PC-9 (cell line): ENCODE measurements around the gene VCL. TPM values are rescaled to one million over a fixed set of nuclear protein-coding genes. Genes with fewer than 3 reads are reported as not detected.

Experiments used
- BruUV-seq: library from RNA; stranded (reverse); fragments of 400-500 nt; replicated peaks from 2 replicates; lab custom pipeline; 2021; lab: Mats Ljungman, UMichigan
- CTCF ChIA-PET: fragments of 300-600 bp; sonication (Branson Sonifier 250); formaldehyde crosslinking; loops from one replicate; lab custom pipeline; 2022; ENCODE audit warnings: antibody characterized with exemption; lab: Charles Lee
- POLR2A ChIA-PET: fragments of 300-600 bp; sonication (Branson Sonifier 250); formaldehyde crosslinking; loops from one replicate; lab custom pipeline; 2022; ENCODE audit warnings: antibody characterized with exemption; ENCODE audit not compliant: unreplicated experiment; lab: Charles Lee
- DNase-seq, 2 experiments: peaks; one replicate each; pipeline versions ENCODE4 v3.0.0 to v3.0.0-alpha.2; 2015 to 2022; ENCODE audit warnings: mixed read lengths in 1 of 2
- H2AFZ ChIP-seq: fragments of 200-600 bp; sonication (generic); 2 replicates; pipeline ENCODE4 v1.8.1; 2017; ENCODE audit warnings: antibody characterized with exemption
- H3F3A ChIP-seq: fragments of 200-600 bp; sonication (generic); 2 replicates; pipeline ENCODE4 v1.8.1; 2017; ENCODE audit warnings: antibody characterized with exemption, mild to moderate bottlenecking, low read depth; ENCODE audit not compliant: insufficient read depth
- H3K27ac ChIP-seq: fragments of 200-600 bp; sonication (generic); 2 replicates; pipeline ENCODE4 v1.6.1; 2016; ENCODE audit warnings: mixed run types
- H3K27me3 ChIP-seq: fragments of 200-600 bp; sonication (generic); 2 replicates; pipeline ENCODE4 v1.6.1; 2016; ENCODE audit warnings: low read depth, mixed run types; ENCODE audit not compliant: insufficient read depth
- H3K36me3 ChIP-seq: fragments of 200-600 bp; sonication (generic); 2 replicates; pipeline ENCODE4 v1.6.1; 2016; ENCODE audit warnings: low read depth, mixed run types
- H3K4me1 ChIP-seq: fragments of 200-600 bp; sonication (generic); replicated peaks from 2 replicates; pipeline ENCODE4 v1.6.1; 2016; ENCODE audit warnings: mixed run types; ENCODE audit not compliant: insufficient read depth
- H3K4me2 ChIP-seq: fragments of 200-600 bp; sonication (generic); 2 replicates; pipeline ENCODE4 v1.6.1; 2017; ENCODE audit warnings: mixed run types
- H3K4me3 ChIP-seq: fragments of 200-600 bp; sonication (generic); 2 replicates; pipeline ENCODE4 v1.6.1; 2016; ENCODE audit warnings: mixed run types
- H3K79me2 ChIP-seq: fragments of 200-600 bp; sonication (generic); 2 replicates; pipeline ENCODE4 v1.6.1; 2017; ENCODE audit warnings: low read depth, mixed run types
- H3K9me2 ChIP-seq: fragments of 200-600 bp; sonication (generic); 2 replicates; pipeline ENCODE4 v1.8.1; 2017; ENCODE audit warnings: mild to moderate bottlenecking; ENCODE audit not compliant: insufficient read depth
- H3K9me3 ChIP-seq: fragments of 200-600 bp; sonication (generic); 2 replicates; pipeline ENCODE4 v1.8.1; 2016; ENCODE audit warnings: low read depth; ENCODE audit not compliant: insufficient read depth
- H4K20me1 ChIP-seq: fragments of 200-600 bp; sonication (generic); 2 replicates; pipeline ENCODE4 v1.8.1; 2017; ENCODE audit not compliant: insufficient read depth
- EZH2 ChIP-seq: fragments of 200-600 bp; sonication (generic); IDR thresholded peaks from 2 replicates; pipeline ENCODE4 v1.8.0; 2017; ENCODE audit warnings: antibody characterized with exemption, low read depth
- intact Hi-C: fragments of 100-400 bp; cut with micrococcal nuclease; formaldehyde crosslinking; loops from one replicate; pipeline ENCODE4 v1.10.0; 2022; ENCODE audit not compliant: unreplicated experiment
- total RNA-seq: library from RNA; stranded (reverse); gene quantifications from 2 replicates; pipeline ENCODE4 v1.2.3, GENCODE V29; 2021
- TF ChIP-seq, protein P1 (sequence below): fragments of 200-600 bp; sonication (generic); conservative IDR thresholded peaks from 2 replicates; pipeline ENCODE4 v1.6.1; 2017; ENCODE audit warnings: mixed run types, antibody characterized with exemption, mild to moderate bottlenecking, moderate library complexity

VCL gene
- total RNA-seq, 1 experiment from 2014 or later = 208 TPM

- H3K27ac ChIP-seq = peak overlapping the region; percentile 70
- DNase-seq = no peak
- H3K9me2 ChIP-seq = no peaks in the 10 kb centered on the region
- no peaks in the 10 kb centered on the region for H4K20me1 ChIP-seq
- H3K9me3 ChIP-seq = no peaks in the 10 kb centered on the region
- H3F3A ChIP-seq = 0 out of 2 replicates have a peak, but pooled peaks cover 4% of the 10 kb centered on the region
- no peak for TF ChIP-seq EZH2
- TF ChIP-seq, protein P1, sequence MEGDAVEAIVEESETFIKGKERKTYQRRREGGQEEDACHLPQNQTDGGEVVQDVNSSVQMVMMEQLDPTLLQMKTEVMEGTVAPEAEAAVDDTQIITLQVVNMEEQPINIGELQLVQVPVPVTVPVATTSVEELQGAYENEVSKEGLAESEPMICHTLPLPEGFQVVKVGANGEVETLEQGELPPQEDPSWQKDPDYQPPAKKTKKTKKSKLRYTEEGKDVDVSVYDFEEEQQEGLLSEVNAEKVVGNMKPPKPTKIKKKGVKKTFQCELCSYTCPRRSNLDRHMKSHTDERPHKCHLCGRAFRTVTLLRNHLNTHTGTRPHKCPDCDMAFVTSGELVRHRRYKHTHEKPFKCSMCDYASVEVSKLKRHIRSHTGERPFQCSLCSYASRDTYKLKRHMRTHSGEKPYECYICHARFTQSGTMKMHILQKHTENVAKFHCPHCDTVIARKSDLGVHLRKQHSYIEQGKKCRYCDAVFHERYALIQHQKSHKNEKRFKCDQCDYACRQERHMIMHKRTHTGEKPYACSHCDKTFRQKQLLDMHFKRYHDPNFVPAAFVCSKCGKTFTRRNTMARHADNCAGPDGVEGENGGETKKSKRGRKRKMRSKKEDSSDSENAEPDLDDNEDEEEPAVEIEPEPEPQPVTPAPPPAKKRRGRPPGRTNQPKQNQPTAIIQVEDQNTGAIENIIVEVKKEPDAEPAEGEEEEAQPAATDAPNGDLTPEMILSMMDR = no peak
- H3K79me2 ChIP-seq = peaks cover 92% of the 10 kb centered on the region
- no peaks in the 10 kb centered on the region for H3K27me3 ChIP-seq
- intact Hi-C loops = loop anchor here (1.0 kb wide), 4 partner anchors 24 to 280 kb away; no protein-coding TSS in a partner anchor
- TSS peak; percentile 62 for BruUV-seq
- H3K4me3 ChIP-seq = peak overlapping the region; percentile 93
- CTCF ChIA-PET = no interaction called here
- H2AFZ ChIP-seq = peak overlapping the region; percentile 90
- peaks cover 26% of the 10 kb centered on the region for H3K4me1 ChIP-seq
- peak overlapping the region; percentile 100 for H3K4me2 ChIP-seq
- H3K36me3 ChIP-seq = no peaks in the 10 kb centered on the region; the same call in 1 of the 2 replicates
- POLR2A ChIA-PET = interaction anchor here (0.7 to 0.9 kb wide), 2 partner anchors 23 to 82 kb away, joined by 3 read pairs; no protein-coding TSS in a partner anchor
Measured at GRCh38 chr10:74151879-74152722, 154.2 kb downstream of the VCL start.

DNA sequence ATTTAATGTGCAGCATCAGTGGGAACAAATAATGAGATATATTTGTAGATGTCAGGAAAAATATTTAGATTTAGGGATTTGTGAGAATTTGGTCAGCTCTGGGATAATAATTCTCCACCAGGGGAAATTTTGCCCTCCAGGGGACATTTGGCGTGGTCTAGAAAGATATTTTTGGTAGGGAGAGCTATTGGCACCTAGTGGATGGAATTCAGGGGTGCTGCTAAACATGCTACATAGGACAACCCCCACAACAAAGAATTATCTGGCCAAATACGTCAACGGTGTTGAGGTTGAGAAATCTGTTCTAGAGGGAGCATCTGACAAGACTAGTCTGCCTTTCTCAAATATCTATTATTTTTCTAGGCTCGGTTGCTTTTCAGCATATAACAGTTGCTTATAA lies 155.2 kb downstream of the VCL start:
- Histone ChIP-seq H3K4me2 (peak overlapping the region; percentile 100), H3F3A (0 out of 2 replicates have a peak, but pooled peaks cover 4% of the 10 kb centered on the region), H3K27me3 (no peaks in the 10 kb centered on the region), H3K9me3 (no peaks in the 10 kb centered on the region), H3K79me2 (peaks cover 92% of the 10 kb centered on the region), H3K27ac (0 out of 2 replicates have a peak overlapping the region, but pooled peaks have one; percentile 70), H4K20me1 (no peaks in the 10 kb centered on the region), H3K4me3 (peak overlapping the region; percentile 93; the same call in 1 of the 2 replicates), H3K4me1 (peaks cover 26% of the 10 kb centered on the region), H2AFZ (no peak overlapping the region), H3K36me3 (no peaks in the 10 kb centered on the region; the same call in 1 of the 2 replicates), H3K9me2 (no peaks in the 10 kb centered on the region)
- BruUV-seq = no TSS peak
- DNase-seq = peak in 1 of 2 experiments; percentile 44
- TF ChIP-seq, protein P1 = peak; percentile 48; the same call in 1 of the 2 replicates
- TF ChIP-seq EZH2 = no peak
- CTCF ChIA-PET = no interaction called here
- POLR2A ChIA-PET = interaction anchor here (0.9 kb wide), 1 partner anchor 22 kb away, joined by 3 read pairs; no protein-coding TSS in a partner anchor
- intact Hi-C loops = no loop called here

GRCh38 chr10:74153676-74154075 lies 155.8 kb downstream of the VCL start:
- no peak for DNase-seq
- H3K4me1 ChIP-seq = peaks cover 26% of the 10 kb centered on the region
- peak overlapping the region; percentile 100 for H3K4me2 ChIP-seq
- intact Hi-C loops = no loop called here
- BruUV-seq = no TSS peak
- no peak overlapping the region for H2AFZ ChIP-seq
- CTCF ChIA-PET = no interaction called here
- POLR2A ChIA-PET = no interaction called here
- H3K27me3 ChIP-seq = no peaks in the 10 kb centered on the region
- H3K36me3 ChIP-seq = no peaks in the 10 kb centered on the region; the same call in 1 of the 2 replicates
- H3K27ac ChIP-seq = no peak overlapping the region
- H3K79me2 ChIP-seq = peaks cover 92% of the 10 kb centered on the region
- TF ChIP-seq, protein P1 = no peak
- TF ChIP-seq EZH2 = no peak
- no peaks in the 10 kb centered on the region for H3K9me3 ChIP-seq
- H4K20me1 ChIP-seq = no peaks in the 10 kb centered on the region
- H3K9me2 ChIP-seq = no peaks in the 10 kb centered on the region
- no peak overlapping the region for H3K4me3 ChIP-seq
- 0 out of 2 replicates have a peak, but pooled peaks cover 4% of the 10 kb centered on the region for H3F3A ChIP-seq
